Activated CD8-positive, alpha-beta memory T cell treated with anti-CD3 and anti-CD28 coated beads, Interleukin-2, amount 50 U/mL, for 1 hour (primary cell): ENCODE results near the gene IFITM10.

Experiments used
- DNase-seq: peaks from one replicate; pipeline ENCODE4 v3.0.0-alpha.2; 2020; ENCODE audit errors: extremely low read depth

IFITM10 gene

DNA sequence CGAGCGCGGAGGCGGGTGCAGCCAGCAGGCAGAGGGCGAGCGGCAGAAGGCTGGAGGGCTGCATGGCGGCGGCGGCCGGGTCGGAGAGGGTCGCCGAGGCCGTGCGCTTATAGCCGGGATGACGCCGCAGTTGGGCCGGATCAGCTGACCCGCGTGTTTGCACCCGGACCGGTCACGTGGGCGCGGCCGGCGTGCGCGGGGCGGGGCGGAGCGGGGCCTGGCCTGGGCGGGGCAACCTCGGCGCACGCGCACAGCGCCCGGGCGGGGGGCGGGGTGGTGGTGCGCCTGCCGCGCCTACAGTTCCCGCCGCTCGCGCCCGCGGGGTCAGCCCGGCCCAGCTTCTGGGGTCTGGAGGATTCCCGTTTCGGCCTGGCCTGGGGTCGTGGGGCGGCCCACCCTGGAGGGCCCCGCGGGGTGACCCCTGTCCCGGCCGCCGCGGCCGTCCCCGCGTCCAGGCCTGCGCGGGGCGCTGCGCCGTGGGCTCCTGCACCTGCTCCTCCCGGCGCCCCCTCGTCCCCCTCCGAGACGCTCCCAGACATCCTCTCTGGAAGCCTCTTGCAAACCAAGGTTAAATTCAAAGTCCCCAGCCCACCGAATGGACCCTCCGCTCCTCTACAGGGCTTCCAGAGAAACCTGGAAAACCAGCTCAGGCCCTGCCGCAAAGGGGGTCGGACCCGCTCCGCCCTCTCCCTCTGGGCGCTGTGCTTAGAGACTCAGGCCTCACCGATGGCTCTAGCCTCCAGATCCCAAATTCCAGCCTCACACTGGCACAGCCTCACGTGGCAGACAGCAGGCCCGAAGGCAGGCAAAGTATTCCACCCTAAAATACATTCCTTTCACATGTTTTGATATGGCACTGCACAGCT lies 13.6 kb upstream of the IFITM10 start, which contains the start of gene CTSD:
Gene CTSD, minus strand, starts transcription at position 132 of the 866 bp plus-strand sequence. Its CDS starts 68 bp downstream, at position 64.
- DNase-seq, result peak; percentile 34

GRCh38 chr11:1763336-1763795 lies 13.0 kb upstream of the IFITM10 start:
- DNase-seq, result no peak

GRCh38 chr11:1762537-1763302 lies 12.3 kb upstream of the IFITM10 start:
- no peak for DNase-seq

DNA sequence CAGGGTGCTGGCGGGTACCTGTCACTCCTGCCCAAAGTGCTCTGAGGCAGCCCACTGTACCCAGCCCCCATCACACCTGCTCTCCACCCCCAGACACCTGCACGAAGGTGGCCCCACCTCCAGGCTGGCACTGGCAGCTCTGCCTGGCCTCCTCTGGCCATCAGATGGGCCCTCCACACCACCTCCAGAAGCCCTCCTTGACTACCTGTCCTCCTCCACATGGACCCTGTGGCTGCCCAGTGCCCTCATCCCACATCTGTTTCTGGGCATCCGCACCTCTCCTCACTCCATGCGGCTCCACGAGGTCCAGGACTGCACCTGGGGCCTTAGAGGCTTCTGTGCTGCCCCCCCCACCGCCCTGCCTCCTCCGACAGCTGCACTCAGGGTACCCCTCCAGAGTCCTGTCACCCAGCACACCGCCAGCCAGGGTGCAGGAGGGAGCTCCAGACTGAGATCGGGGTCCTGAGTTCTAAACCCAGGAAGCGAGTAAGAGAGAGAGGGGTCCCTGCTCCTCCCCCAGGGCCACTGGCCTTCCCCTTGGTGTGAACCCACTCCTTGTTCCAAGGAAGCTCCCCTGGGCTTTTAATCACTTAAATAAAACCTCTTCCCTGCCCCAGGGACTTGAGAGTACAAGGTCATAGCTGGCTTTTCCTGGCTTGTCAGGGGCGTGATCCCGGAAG lies 11.6 kb upstream of the IFITM10 start:
- DNase-seq, result no peak

GRCh38 chr11:1761110-1761856 lies 10.9 kb upstream of the IFITM10 start:
- DNase-seq, result no peak

DNA sequence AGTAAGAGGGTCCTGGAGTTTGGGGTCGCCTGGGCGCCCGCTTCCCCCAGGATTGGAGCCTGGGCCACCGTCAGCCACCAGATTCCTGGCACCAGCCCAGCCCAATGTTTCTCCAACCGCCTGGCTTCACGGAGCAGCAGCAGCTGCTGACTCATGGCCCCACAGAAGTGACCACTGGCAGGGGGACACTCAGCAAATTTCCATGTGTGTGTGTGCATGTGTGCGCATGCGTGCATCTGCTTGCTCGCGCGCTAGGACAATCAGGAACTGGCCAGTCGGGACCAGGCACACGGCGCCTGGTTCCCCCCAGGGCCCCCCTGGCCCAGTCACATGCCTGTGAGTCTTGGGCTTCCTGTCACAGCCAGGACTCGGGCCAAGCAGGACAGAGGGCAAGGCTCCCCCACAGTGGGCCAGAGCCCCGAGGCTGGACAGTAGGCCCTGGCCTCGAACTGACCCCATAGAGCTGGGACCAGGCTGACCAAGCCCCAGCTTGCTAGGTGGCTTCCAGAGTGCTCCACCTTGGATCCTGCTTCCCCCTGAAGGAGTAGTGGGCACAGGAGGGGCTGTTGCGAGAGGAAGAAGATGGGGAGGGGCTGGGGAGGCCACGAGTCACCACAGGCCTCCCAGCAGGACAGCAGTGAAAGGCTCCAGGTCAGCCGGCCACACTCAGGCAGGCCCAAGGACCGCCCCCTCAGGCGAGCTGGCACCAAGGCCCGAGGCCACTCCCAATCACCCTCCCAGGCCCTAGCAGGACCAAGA lies 10.1 kb upstream of the IFITM10 start:
- no peak for DNase-seq

DNA sequence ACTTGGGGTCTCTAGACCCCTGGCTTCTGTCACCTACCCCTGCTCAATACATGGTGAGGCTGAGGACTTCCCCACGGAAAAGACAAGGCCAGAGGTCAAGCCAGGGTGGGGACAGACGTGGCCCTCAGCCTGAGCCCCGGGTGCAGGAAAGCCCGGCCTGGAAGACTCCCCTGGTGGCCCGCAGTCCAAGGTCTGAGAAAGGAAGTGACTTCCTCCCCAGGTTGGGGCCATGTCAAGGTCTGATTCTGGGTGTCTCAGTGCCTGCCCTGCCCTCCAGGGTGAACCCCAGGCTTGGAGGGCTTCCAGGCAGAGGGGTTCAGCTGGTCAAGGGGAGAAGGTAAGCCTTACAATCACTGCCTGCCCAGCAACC lies 9.4 kb upstream of the IFITM10 start:
- DNase-seq, result no peak

GRCh38 chr11:1759151-1759850 lies 8.9 kb upstream of the IFITM10 start:
- DNase-seq, result no peak

DNA sequence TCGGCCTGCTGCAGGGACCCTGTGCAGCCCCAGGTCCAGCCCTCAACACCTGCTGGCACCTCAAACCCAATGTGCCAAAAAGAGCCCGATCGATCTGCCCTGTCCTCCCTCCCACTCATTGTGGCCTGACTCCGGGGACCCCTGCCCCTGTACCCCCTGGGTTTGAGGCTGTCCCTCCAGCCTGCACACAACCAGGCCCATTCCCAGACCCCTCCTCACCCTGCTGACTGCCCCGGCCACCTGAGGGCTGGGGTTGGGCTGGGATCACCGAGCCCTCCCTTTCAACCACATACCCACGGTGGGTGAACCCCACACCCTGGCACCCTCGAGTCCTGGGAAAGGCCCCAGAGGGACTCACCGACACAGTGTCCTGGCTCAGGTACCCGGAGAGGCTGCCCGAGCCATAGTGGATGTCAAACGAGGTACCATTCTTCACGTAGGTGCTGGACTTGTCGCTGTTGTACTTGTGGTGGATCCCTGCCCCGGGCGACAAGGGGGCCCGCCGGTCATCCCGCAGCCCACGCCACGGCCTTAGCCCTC lies 8.3 kb upstream of the IFITM10 start:
- DNase-seq, result no peak

- DNase-seq, result no peak
These were observed 7.6 kb upstream of the IFITM10 start for GRCh38 chr11:1757861-1758610.

- DNase-seq, result no peak
These were observed 6.7 kb upstream of the IFITM10 start for GRCh38 chr11:1756791-1757771.

DNA sequence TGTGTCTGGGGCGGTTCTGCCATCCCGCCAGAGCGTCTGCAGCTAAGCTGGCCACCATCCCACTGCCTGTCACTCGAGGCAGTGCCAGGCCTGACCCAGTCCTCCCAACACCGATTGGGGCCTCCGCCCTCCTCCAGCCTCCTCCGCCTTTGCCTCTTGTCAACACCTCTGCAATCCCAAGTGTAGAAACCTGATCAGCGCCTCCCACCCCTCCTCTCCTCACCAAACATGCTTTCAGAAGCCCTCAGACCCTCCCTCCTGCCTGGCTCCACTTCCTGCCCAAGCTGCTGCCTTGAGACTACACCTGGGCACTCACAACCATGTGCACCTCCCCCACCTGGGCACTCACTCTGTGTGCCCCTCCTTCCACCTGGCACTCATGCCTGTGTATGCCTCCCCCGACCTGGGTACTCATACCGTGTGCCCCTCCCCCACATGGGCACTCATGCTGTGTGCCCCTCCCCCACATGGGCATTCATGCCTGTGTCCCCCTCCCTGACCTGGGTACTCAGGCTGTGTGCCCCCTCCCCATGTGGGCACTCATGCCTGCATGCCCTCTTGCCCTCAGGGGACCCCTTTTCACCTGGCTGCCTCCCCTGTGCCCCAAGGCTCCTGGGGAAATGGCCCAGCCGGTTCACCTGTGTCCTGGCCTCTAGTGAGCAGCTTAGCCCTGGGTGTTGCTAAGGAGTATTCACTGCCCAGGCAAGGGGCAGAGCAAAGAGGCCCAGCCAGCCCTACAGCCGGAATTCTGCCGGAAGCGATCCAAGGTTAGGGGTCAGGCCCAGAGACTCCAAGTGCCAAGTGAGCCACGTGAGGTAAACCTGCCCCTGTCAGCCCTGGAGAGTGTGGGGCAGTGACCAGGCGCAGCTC lies 5.5 kb upstream of the IFITM10 start:
- no peak for DNase-seq

GRCh38 chr11:1755344-1755691 lies 4.9 kb upstream of the IFITM10 start:
- no peak for DNase-seq

DNA sequence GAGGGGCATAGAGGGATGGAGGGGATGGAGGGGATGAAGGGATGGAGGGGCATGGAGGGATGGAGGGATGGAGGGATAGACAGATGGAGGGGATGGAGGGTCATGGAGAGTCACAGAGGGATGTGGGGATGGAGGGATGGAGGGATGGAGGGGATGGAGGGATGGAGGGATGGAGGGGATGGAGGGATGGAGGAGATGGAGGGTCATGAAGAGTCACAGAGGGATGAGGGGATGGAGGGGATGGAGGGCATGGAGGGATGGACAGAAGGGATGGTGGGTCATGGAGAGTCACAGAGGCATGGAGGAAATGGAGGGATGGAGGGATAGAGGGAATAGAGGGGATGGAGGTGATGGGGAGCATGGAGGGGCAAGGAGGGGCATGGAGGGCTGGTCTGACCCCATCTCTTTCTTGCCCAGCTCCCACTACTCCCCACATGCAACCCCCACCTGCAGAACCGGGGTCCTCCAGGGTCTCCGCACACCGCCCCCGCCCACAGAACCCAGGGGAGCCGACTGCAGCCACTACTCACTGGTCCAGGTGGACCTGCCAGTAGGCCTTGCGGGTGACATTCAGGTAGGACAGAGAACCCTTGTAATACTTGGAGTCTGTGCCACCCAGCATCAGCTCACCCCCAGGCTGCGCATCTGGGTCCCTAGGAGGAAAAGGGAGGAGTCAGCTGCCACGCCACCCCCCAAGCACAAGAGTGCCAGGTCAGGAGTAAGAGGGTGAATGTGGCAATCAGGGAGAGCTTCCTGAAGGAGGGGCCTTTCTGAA lies 4.2 kb upstream of the IFITM10 start:
- no peak for DNase-seq

GRCh38 chr11:1753929-1754305 lies 3.5 kb upstream of the IFITM10 start:
- DNase-seq, result no peak

DNA sequence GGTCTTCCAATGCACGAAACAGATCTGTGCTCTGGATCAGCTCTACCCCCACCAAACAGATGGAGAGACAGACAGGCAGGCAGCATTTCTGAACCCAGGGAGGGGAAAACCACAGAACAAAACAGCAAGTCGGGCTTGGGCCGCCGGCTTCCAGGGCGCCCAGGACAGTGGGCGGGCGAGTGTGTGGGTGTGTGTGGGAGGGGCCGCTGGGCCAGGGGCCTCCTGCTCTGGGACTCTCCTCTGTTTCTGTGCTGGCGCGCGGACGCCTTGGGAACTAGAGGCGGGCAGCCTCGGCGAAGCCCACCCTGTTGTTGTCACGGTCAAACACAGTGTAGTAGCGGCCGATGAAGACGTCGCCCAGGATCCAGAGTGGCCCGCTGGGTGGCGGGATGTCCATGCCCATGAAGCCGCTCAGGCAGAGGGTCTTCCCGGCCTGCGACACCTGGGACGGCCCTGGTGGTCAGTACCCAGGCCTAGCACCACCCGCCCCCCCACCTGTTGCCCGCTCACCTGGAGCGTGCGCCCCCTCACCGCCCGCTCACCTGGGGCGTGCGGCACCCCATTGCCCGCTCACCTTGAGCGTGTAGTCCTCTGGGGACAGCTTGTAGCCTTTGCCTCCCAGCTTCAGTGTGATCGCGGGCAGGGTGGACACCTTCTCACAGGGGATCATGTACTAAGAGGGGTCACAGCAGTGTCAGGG lies 3.0 kb upstream of the IFITM10 start:
- no peak for DNase-seq
